Lower lobe of right lung (tissue), 2 donors: ENCODE results near the gene ADIPOR1. TPM values are rescaled to one million over a fixed set of nuclear protein-coding genes. Genes with fewer than 3 reads are reported as not detected.
"Not testable (repeated sequence)": the region's sequence is repeated elsewhere in the genome, so short reads cannot be mapped to it uniquely, and the experiment has no call there.

ENCODE experiments used
- ATAC-seq, 2 donors: fragments of 200-7000 bp; cut with Tn5 transposase; one replicate each; pipeline ENCODE4 v1.9.1; 2020 to 2022; ENCODE audit warnings: mild to moderate bottlenecking in 2 of 2, moderate library complexity in 2 of 2
- DNase-seq: peaks from one replicate; pipeline ENCODE4 v3.0.0-alpha.2; 2020
- H3K27ac ChIP-seq: fragments of 200-600 bp; one replicate; pipeline ENCODE4 v1.8.0; 2022
- H3K27me3 ChIP-seq: fragments of 200-600 bp; one replicate; pipeline ENCODE4 v1.8.0; 2022; ENCODE audit warnings: low read depth
- H3K36me3 ChIP-seq: fragments of 200-600 bp; one replicate; pipeline ENCODE4 v1.8.0; 2022; ENCODE audit warnings: mild to moderate bottlenecking
- H3K4me1 ChIP-seq: fragments of 200-600 bp; one replicate; pipeline ENCODE4 v1.8.0; 2022
- H3K4me3 ChIP-seq: fragments of 200-600 bp; one replicate; pipeline ENCODE4 v1.8.0; 2022; ENCODE audit warnings: mild to moderate bottlenecking
- H3K9me3 ChIP-seq: fragments of 200-600 bp; one replicate; pipeline ENCODE4 v1.8.0; 2022
- intact Hi-C: fragments of 100-400 bp; cut with DNase I; formaldehyde crosslinking; loops from one replicate; pipeline ENCODE4 v1.11.0; 2022
- long read RNA-seq: library from polyadenylated mRNA; unstranded; transcript quantifications from one replicate; pipeline ENCODE4 v2.0.0, GENCODE V29; 2021
- total RNA-seq: library from RNA; stranded (reverse); fragmentation: NEBNext Ultra II Directional; extraction: Animal tissue kit (Norgen Biotek cat#: 25700); gene quantifications from one replicate; pipeline ENCODE4 v1.2.1, GENCODE V29; 2021
- TF ChIP-seq, protein P1 (sequence below): fragments of 200-600 bp; IDR thresholded peaks from one replicate; pipeline ENCODE4 v1.8.0; 2022; ENCODE audit warnings: antibody characterized with exemption, mild to moderate bottlenecking
- donor health status: DM: no; HTN: yes; CAD: no; lungs with severe emphysema.

The ADIPOR1 gene
- total RNA-seq = 110 TPM
- long read RNA-seq, transcript ADIPOR1-205 (3 exons, 2,109 nt) = minor isoform, 8 of 485 reads
- long read RNA-seq, transcript ADIPOR1-201 (8 exons, 2,177 nt) = major isoform, 435 of 485 reads
- long read RNA-seq, partial matches to known transcripts = 21 of 485 reads
- long read RNA-seq, other reads (novel, unspliced or antisense) = 21 of 485 reads

- no peaks in the 10 kb centered on the region for H3K9me3 ChIP-seq
- no peaks in the 10 kb centered on the region for H3K27me3 ChIP-seq
- peaks cover 23% of the 10 kb centered on the region for H3K36me3 ChIP-seq
- peak within 1 kb of the TSS; percentile 99 for H3K27ac ChIP-seq
- intact Hi-C loops = no loop called here
- ATAC-seq = peak; percentile 99
- TF ChIP-seq, protein P1, sequence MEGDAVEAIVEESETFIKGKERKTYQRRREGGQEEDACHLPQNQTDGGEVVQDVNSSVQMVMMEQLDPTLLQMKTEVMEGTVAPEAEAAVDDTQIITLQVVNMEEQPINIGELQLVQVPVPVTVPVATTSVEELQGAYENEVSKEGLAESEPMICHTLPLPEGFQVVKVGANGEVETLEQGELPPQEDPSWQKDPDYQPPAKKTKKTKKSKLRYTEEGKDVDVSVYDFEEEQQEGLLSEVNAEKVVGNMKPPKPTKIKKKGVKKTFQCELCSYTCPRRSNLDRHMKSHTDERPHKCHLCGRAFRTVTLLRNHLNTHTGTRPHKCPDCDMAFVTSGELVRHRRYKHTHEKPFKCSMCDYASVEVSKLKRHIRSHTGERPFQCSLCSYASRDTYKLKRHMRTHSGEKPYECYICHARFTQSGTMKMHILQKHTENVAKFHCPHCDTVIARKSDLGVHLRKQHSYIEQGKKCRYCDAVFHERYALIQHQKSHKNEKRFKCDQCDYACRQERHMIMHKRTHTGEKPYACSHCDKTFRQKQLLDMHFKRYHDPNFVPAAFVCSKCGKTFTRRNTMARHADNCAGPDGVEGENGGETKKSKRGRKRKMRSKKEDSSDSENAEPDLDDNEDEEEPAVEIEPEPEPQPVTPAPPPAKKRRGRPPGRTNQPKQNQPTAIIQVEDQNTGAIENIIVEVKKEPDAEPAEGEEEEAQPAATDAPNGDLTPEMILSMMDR = peak; percentile 38
- H3K4me3 ChIP-seq = peak within 1 kb of the TSS; percentile 99
- peaks cover 56% of the 10 kb centered on the region for H3K4me1 ChIP-seq
- DNase-seq = peak; percentile 96
These were observed at the start of gene ADIPOR1 for GRCh38 chr1:202957733-202958543. ADIPOR1 (minus strand) TSS chr1:202958312; CDS start chr1:202951070, 7,242 bp downstream.

DNA sequence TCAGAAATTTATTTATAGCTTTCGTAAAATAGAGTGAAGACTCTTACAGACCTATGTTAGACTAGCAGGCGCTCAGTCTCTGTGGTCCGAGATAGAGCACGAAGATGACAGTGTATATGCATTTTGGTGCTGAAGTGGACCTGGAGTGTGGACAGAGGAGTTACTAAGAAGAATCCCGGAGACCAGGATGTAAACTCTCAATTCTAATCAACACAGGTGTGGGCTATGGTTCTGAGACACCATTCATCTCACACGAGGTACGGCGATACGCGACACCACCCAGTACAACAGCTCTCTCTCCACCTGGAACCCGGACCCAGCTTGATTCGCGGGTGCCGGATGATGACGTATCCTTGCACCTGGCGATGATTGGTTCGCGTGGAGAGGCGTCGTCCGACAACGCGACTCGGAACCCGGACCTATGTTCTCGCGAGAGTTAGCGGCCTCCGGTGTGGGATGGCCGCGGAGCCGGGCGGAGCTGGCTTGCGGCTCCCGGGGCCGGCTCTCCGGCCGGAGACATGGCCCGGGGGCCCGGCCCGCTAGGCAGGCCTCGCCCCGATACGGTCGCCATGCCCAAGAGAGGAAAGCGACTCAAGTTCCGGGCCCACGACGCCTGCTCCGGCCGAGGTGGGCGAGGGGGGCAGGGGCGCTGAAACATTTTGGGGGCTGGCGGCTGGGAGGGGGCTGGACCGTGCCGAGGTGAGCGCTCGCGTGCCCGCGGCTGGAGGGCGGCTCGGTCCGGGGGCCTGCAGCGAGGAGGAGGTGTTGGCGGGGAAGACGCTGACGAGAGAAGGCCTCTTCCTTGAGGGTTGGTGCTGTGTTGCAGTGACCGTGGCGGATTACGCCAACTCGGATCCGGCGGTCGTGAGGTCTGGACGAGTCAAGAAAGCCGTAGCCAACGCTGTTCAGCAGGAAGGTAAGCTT lies 49.1 kb upstream of the ADIPOR1 start, which contains the start of gene TMEM183A:
Gene TMEM183A (plus strand): TSS at position 427 of the 924 bp plus-strand sequence. CDS start 92 bp downstream, at position 519.
- H3K27ac ChIP-seq = peak within 1 kb of the TSS; percentile 89
- DNase-seq = peak; percentile 97
- TF ChIP-seq, protein P1 = no peak
- ATAC-seq = peak; percentile 98 to 99
- peaks cover 32% of the 10 kb centered on the region for H3K36me3 ChIP-seq
- no peaks in the 10 kb centered on the region for H3K9me3 ChIP-seq
- peak within 1 kb of the TSS; percentile 97 for H3K4me3 ChIP-seq
- peaks cover 19% of the 10 kb centered on the region for H3K4me1 ChIP-seq
- intact Hi-C loops = no loop called here
- H3K27me3 ChIP-seq = no peaks in the 10 kb centered on the region

GRCh38 chr1:203005395-203006142 lies 47.5 kb upstream of the ADIPOR1 start:
- intact Hi-C loops, H3K27me3 ChIP-seq, ATAC-seq, H3K9me3 ChIP-seq: not testable (repeated sequence)
- peaks cover 19% of the 10 kb centered on the region for H3K4me1 ChIP-seq
- H3K27ac ChIP-seq = peak overlapping the region; percentile 89
- peaks cover 20% of the 10 kb centered on the region for H3K36me3 ChIP-seq
- H3K4me3 ChIP-seq = peak overlapping the region; percentile 97
- peak; percentile 48 for DNase-seq

GRCh38 chr1:203002951-203003350 lies 44.8 kb upstream of the ADIPOR1 start:
- no peaks in the 10 kb centered on the region for H3K36me3 ChIP-seq
- no peaks in the 10 kb centered on the region for H3K27me3 ChIP-seq
- H3K27ac ChIP-seq = no peak overlapping the region
- TF ChIP-seq, protein P1 = no peak
- no peaks in the 10 kb centered on the region for H3K9me3 ChIP-seq
- H3K4me1 ChIP-seq = peaks cover 5% of the 10 kb centered on the region
- DNase-seq (no peak), ATAC-seq (no peak)
- H3K4me3 ChIP-seq = no peak overlapping the region
- intact Hi-C loops = no loop called here

- no peaks in the 10 kb centered on the region for H3K36me3 ChIP-seq
- TF ChIP-seq, protein P1 = no peak
- H3K4me1 ChIP-seq = peaks cover 5% of the 10 kb centered on the region
- intact Hi-C loops = no loop called here
- no peak overlapping the region for H3K27ac ChIP-seq
- no peaks in the 10 kb centered on the region for H3K9me3 ChIP-seq
- no peaks in the 10 kb centered on the region for H3K27me3 ChIP-seq
- H3K4me3 ChIP-seq = no peak overlapping the region
- ATAC-seq (no peak), DNase-seq (no peak)
These were observed 43.9 kb upstream of the ADIPOR1 start for GRCh38 chr1:203001986-203002385.
